ENCODE measurements around the gene GNAS-AS1. TPM values are rescaled to one million over a fixed set of nuclear protein-coding genes. Genes with fewer than 3 reads are reported as not detected.
A peak's percentile ranks its signal among the peaks of the same experiment; 100 is the strongest.

The GNAS-AS1 gene
- total and polyA plus RNA-seq, 2 donors (not counting 1 experiment from before 2014, with no cell fraction given) = 1.5 TPM; not detected in 1

DNA sequence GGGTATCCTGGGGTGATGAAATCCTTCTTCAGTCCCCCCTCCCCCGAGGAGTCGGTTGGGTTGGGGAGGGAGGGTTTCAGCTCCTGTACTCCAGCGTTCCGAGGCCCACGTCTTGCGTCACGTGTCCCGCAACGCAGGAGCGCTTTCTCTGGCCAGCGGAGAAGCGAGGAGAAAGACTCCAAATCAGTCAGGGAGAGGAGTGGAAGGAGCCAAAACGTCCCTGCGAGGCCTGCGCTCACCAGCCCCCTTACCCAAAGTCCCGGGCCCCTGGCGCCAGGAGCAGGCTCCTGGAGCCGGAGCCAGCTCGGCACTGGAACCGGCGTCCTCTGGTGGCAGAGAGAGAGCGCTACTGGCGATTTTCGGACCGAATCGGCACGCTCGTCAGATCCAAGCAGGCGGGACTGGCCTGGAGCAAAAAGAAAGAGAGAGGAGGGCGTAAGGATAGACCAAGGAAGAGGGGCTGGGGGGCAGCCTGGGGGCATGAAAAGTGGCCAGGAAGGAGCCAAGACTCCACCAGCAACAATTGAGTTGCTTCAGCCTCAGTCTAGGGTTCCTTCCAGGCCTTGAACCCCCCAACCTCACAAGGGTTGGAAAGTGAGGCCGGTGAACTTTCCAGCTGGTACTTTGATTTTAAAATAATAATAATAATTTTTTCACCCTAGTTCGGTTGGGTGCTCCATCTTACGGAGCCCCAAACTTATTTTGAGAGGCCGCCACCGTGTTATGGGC, 2.0 kb upstream of the GNAS-AS1 start, which contains the start of gene GNAS:
TSS of gene GNAS (plus strand) at position 174 of the 729 bp plus-strand sequence.
- peak within 1 kb of the TSS; percentile 64 for H2AFZ ChIP-seq (ENCODE audit: insufficient read depth, low read depth, low read length, poor library complexity, severe bottlenecking)
- Mint-ChIP-seq H3K27me3 (peaks cover 56% of the 10 kb centered on the region), H3K9me3 (ENCODE audit: insufficient read depth) (no peaks in the 10 kb centered on the region), H3K27ac (no peak within 1 kb of the TSS), H3K4me1 (peaks cover 32% of the 10 kb centered on the region), H3K4me3 (peak within 1 kb of the TSS; percentile 93)
- peak within 1 kb of the TSS; percentile 78 for H3K4me2 ChIP-seq (replicated peaks; ENCODE audit: low read depth, low read length, poor library complexity, severe bottlenecking)
- WGBS (ENCODE audit: insufficient coverage) = 47% methylated on average over 30 of the region's 35 CpGs
- H3K27me3 ChIP-seq (replicated peaks in 1 of 4; ENCODE audit: control extremely low read depth in 1 of 4, control insufficient read depth in 3 of 4, insufficient read depth in 4 of 4, low read length in 3 of 4) = peaks cover 0 to 68% (median 22%) of the 10 kb centered on the region in 4 experiments
- ChIA-PET CTCF (interaction anchor here (0.7 to 1.6 kb wide), 6 partner anchors 18 to 617 kb away, joined by 3 to 6 read pairs (median 3); partner anchors contain the start of gene STX16), POLR2A (no interaction called here)
- no peak for TF ChIP-seq EZH2 (IDR thresholded peaks at IDR 0.05; ENCODE audit: borderline replicate concordance, insufficient read depth, low read depth, low read length, poor library complexity, severe bottlenecking)
- TF ChIP-seq, protein P1, sequence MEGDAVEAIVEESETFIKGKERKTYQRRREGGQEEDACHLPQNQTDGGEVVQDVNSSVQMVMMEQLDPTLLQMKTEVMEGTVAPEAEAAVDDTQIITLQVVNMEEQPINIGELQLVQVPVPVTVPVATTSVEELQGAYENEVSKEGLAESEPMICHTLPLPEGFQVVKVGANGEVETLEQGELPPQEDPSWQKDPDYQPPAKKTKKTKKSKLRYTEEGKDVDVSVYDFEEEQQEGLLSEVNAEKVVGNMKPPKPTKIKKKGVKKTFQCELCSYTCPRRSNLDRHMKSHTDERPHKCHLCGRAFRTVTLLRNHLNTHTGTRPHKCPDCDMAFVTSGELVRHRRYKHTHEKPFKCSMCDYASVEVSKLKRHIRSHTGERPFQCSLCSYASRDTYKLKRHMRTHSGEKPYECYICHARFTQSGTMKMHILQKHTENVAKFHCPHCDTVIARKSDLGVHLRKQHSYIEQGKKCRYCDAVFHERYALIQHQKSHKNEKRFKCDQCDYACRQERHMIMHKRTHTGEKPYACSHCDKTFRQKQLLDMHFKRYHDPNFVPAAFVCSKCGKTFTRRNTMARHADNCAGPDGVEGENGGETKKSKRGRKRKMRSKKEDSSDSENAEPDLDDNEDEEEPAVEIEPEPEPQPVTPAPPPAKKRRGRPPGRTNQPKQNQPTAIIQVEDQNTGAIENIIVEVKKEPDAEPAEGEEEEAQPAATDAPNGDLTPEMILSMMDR (IDR thresholded peaks at IDR 0.05) = peak; percentile 57
- H3K9ac ChIP-seq (ENCODE audit: low read length) = peak within 1 kb of the TSS; percentile 58
- ATAC-seq (ENCODE audit: low read depth) (no peak), DNase-seq (peak; percentile 63)
- H3K36me3 ChIP-seq (replicated peaks in 1 of 2; ENCODE audit: control extremely low read depth in 1 of 2, control insufficient read depth in 1 of 2, extremely low read depth in 1 of 2, insufficient read depth in 2 of 2, low read length in 1 of 2) = no peaks in the 10 kb centered on the region
- peaks cover 0 to 39% (median 0%) of the 10 kb centered on the region in 3 donors for H3K9me3 ChIP-seq (ENCODE audit: control extremely low read depth in 1 of 3, control insufficient read depth in 2 of 3, insufficient read depth in 1 of 3, low read length in 2 of 3)
- H3K4me3 ChIP-seq (ENCODE audit: control extremely low read depth in 1 of 5, extremely low read depth in 1 of 5, insufficient read depth in 1 of 5, low read depth in 2 of 5, low read length in 4 of 5) = peak within 1 kb of the TSS in 4 of 5 experiments; percentile 25 to 58 (median 50)
- peaks cover 39 to 52% of the 10 kb centered on the region in 2 donors for H3K4me1 ChIP-seq (ENCODE audit: control insufficient read depth in 2 of 2, insufficient read depth in 2 of 2, low read length in 2 of 2)
- no peaks in the 10 kb centered on the region for H4K20me1 ChIP-seq (ENCODE audit: control insufficient read depth, insufficient read depth, low read length, poor library complexity, severe bottlenecking)
- no peaks in the 10 kb centered on the region for H3K79me2 ChIP-seq (ENCODE audit: control insufficient read depth, insufficient read depth, low read length)
- intact Hi-C loops (cut with micrococcal nuclease) = loop anchor here (2.0 to 5.0 kb wide), 2 partner anchors 200 to 616 kb away; partner anchors contain the start of gene STX16
- no peak within 1 kb of the TSS for H3K27ac ChIP-seq (ENCODE audit: low read length in 2 of 2)

Data from B cell (primary cell).